NCI-H748 treated with DMSO at 0.1 percent for 48 hours (cell line): ENCODE measurements around the gene KMT5B.

ENCODE experiments used
- DNase-seq: peaks from one replicate; lab custom pipeline; 2025; lab: John Stamatoyannopoulos, UW

Gene KMT5B

DNA sequence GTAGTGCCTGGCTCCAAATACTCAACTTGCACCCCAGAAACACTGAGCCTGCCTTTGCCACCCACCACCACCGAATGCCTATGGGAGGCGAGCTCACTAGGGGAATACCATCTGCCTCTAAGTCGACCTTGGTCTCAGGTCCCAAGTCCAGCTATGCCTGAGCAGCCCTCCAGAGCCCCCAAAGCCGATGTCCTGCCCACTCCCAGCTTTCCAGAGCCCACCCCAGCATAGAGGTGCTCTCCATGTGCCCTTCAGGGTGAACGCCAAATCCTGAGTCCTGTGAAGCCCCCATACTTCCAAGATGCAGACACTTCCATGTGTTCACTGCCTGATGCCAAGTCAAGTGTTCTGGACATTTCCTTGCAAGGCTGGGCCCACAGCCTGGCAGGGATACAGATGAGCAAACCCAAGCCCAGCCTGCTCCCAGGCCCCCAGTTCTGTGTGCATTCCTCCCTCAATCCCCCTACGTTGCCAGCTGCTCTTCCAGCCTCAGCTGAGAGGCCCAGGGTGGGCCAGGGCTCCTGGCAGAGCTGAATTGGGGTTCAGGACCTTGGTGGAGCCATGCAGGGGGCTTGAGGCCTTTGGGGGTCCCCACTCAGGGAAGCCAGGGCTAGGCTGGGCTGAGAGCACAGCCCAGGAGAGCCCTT lies 2.6 kb upstream of the KMT5B start:
- DNase-seq = no peak

- no peak for DNase-seq
These were observed 2.0 kb upstream of the KMT5B start for GRCh38 chr11:68215087-68215445.

GRCh38 chr11:68214173-68215086 lies 1.3 kb upstream of the KMT5B start:
- no peak for DNase-seq

DNA sequence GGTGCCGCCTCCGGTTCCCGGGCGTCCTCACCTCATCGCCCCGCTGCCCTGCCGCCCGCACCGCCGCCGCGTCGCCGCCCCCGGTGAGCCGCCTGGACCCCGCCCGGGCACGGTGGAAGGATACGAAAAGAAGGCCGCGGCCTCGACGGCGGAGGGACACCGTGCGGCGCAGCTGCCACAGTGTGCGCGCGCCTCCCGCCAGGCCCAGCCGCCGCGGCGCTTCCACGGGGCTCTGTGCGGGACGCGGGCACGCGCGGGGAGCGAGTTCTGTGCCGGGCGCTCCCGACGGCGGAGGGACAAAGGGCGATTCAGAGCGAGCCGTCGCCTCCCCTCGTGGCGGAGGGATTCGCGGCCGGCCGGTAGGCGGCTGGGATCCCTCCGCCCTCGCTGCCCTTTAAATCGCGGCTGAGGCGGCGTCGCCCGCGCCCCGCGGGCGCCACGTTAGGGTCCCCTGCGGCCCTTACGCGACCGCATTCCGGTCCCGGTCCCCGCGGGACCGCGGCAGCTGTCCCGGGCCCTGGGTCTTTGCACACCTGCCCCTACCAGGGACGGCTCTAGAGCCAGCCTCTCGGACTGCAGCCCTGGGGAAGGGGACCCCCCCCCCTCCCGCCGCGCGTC lies 568 bp upstream of the KMT5B start:
- peak; percentile 72 for DNase-seq

DNA sequence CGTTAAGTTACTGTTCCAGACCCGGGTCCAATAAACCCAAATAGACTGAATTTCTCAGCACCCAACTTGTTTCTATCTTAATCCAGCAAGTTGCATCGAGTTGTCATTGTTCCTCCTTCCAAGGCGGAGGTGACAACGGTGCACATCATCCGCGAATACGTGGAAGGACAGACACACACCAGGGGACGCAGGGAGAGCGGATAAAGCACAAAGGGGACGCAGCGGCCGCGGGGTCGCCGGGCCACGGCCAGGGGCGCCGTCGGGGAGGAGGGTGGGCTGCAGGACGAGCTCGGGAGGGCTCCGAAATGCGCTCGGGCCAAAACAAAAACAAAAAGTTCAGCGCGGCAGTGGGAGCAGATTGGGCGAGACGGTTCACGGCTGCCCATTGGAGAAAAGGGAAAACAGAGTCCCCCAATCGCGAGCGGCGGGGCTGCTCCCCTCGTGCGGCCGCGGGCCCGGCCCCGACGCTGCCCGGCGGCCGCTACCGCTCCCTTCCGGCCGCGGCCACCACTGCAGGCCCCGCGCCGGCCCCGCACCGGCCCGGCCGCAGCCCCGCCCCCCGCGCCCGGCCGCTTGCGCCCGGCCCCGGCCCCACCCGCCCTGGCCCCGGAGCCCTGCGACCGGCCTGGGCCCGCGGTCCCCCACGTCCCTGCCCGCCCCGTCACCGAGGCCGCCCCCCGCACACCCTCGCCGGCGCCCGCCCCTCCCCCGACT lies 518 bp downstream of the KMT5B start:
- DNase-seq = peak; percentile 28

- no peak for DNase-seq
These were observed 1.6 kb downstream of the KMT5B start for GRCh38 chr11:68211546-68211945.

DNA sequence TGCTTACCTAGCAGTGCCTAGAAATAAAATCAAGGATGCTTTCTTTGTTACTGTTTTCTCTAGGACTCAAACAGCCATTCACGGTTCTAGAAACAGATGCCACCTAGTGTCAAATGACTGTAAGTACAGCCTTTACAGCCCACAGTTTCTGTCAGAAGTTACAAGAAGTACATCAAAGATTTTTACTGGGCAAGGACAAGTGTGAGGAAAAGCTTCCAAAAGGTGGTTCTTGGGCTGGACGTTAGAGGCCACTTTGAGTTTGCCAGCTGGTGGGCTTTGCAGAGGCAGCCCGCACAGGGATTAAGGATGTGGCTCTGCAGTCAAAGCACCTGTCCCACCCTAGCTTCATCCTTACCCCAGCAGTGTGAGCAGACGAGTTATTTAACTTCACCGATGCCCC lies 6.9 kb downstream of the KMT5B start:
- DNase-seq = peak; percentile 65

DNA sequence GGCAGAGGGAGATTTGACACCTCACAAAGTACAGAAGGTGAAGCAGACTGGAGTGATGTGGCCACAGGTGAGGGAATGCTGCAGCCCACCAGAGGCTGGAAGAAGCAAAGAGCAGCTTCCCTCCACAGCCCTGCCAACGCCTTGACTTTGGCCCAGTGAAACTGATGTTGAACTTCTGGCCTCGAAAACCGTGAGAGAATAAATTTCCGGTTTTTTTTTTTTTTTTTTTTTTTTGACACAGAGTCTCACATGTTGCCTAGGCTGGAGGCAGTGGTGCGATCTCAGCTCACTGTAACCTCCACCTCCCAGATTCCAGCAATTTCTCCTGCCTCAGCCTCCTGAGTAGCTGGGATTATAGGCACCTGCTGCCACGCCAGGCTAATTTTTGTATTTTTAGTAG lies 8.7 kb downstream of the KMT5B start:
- no peak for DNase-seq

DNA sequence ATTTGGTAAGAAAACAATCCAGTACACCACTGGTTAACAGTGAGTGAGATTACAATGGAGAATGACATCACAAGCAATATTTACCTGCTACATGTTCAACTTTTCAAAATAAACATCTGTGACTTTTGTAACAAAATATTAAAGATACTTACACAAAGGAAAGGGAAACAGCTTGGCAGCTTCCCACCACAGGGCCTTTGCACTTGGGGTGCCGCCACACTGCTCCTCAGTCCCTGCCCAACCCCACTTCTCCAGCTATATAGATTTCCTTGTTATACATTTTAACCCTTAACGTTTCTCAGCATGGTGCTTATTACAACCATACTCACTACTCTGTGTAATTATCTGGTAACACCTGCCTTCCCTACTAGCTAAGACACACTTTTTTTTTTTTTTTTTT lies 10.9 kb downstream of the KMT5B start:
- DNase-seq = no peak

GRCh38 chr11:68201492-68201891 lies 11.6 kb downstream of the KMT5B start:
- DNase-seq = no peak

DNA sequence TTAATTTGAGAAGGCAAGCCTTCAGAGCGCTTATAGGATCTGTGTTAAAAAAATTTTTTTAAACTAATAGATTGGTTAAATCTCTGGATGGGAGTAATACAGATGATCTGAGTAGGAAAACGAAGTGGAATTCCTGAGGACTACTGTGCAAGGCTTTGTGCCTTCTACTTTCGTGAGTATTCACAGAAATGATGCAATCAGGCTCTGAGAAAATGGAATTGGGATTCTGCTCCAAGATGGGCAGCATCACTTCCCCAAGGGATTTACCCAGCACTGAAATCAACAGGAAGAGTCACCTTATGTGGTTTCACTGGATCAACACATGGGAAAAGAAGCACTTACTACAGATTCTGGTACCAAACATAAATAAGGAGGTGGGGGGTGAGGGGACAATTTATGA lies 12.5 kb downstream of the KMT5B start:
- no peak for DNase-seq

GRCh38 chr11:68199295-68199987 lies 13.7 kb downstream of the KMT5B start:
- no peak for DNase-seq

DNA sequence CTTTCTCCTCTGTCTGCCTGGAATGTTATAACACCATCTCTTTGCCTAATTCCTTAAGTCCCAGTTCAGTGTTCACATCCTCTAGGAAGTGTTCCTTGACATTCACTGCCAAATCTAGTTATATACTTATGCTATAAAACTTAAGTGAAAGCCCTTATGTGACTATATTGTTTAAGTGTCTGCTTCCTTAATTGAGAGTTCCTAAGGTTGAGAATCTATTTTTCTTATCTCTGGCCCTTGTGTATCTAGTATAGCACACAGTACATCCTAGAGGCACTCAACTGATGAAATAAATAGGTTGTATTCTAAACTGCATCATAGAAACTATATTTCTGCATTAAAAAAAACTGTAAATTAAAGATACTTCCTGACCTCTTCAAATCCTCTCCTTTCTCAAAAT lies 16.9 kb downstream of the KMT5B start:
- DNase-seq = no peak

- DNase-seq = no peak
These were observed 18.3 kb downstream of the KMT5B start for GRCh38 chr11:68194675-68195294.

GRCh38 chr11:68193018-68193417 lies 20.1 kb downstream of the KMT5B start:
- no peak for DNase-seq

DNA sequence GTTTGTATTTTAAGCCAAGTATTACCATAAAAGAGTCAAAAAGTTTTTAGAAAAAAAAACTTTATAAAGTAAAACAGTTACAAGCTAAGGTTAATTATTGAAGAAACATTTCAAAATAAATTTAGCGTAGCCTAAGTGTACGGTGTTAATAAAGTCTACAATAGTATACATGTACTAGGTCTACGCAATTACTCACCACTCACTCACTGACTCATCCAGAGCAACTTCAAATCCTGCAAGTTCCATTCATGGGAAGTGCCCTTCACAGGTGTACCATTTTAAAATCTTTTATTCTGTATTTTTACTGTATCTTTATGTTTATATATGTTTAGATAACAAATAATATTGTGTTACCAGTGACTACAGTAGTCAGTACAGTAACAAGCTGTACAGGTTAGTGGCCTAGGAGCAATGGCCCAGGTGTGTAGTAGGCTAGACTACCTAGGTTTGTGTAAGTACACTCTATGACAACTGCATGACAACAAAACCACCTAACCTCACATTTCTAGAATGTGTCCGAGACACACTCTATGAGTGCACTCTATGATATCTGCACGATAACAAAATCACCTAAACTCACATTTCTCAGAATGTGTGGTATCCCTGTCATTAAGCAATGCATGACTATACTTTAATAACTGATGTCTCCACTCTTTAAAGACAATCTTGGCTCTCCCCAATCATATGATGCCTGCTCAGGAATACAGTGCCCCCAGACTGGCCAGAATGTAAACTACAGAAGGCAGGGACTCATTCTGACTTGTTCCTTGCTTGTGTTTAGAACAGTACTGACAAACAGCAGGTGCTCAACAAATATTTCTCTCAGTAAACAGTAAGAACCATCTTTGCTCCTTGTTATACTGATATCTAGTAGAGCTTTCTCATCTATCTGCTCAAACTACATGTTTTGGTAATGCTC lies 21.2 kb downstream of the KMT5B start:
- no peak for DNase-seq

DNA sequence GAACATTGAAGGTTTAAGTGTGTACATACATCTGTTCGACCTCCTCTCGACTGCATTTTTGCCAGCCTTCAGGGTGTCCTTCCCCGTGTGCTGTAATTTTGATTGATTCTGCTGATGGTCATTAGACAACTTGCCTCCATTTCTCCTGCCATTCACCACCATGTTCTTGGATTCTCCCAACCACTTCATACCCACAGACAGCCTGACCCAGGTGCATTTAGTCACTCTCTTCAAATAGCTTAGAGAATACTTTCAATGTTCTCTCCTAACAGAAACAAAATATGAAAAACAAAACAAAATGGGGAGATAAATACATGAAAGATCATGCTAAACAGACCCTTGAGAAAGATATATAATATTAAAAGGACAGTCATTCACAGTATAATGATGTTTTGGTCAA lies 23.2 kb downstream of the KMT5B start:
- no peak for DNase-seq

GRCh38 chr11:68189082-68189481 lies 24.0 kb downstream of the KMT5B start:
- DNase-seq = no peak

DNA sequence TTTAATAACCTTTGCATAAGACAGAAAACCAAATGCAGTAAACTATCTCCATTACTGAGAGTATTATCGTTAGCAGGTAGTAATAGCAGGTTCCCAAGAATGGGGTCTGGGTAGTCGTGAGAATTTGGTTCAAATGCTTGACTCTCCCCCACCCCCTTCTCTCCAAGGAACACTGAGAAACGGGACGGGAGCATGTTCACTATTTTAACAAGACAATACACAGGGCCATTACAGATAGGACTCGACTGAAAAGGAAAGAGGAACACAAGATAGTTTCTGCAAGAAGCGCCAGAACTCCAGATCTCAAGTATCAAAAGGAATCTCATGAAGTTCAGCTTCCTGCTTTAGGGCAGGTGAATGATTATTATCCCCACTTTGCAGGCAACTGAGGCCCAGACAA lies 27.0 kb downstream of the KMT5B start:
- no peak for DNase-seq

- DNase-seq = no peak
These were observed 31.2 kb downstream of the KMT5B start for GRCh38 chr11:68181719-68182451.
